GM18873 (cell line): ENCODE data around the gene FRMD4A.
"Not testable (repeated sequence)": the region's sequence is repeated elsewhere in the genome, so short reads cannot be mapped to it uniquely, and the experiment has no call there.

Experiments
- ATAC-seq: cut with Tn5 transposase; IDR thresholded peaks from one replicate; pipeline ENCODE4 v1.9.1; 2021; ENCODE audit warnings: mild to moderate bottlenecking, moderate library complexity, moderate number of reproducible peaks; ENCODE audit not compliant: unreplicated experiment, low FRiP score

The FRMD4A gene

DNA sequence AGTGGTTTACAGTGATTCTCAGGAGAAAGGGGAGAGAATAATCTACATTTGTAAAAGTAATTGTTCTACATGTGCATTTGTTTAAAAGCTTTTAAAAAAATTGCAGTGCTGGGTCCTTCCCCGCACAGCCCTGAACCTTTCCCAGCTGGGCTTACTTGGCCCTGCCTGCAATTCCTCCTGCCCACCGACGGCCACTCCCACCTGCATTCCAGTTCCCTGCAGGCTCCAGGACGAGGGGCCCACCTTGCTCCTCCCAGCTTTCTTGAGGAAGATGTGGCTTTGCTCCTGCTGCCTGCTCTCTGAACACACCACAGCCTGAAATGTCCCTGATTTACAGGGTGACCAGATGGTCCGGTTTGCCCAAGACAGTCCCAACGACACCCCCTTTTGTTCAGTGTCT, 521.3 kb downstream of the FRMD4A start:
- ATAC-seq = no peak

DNA sequence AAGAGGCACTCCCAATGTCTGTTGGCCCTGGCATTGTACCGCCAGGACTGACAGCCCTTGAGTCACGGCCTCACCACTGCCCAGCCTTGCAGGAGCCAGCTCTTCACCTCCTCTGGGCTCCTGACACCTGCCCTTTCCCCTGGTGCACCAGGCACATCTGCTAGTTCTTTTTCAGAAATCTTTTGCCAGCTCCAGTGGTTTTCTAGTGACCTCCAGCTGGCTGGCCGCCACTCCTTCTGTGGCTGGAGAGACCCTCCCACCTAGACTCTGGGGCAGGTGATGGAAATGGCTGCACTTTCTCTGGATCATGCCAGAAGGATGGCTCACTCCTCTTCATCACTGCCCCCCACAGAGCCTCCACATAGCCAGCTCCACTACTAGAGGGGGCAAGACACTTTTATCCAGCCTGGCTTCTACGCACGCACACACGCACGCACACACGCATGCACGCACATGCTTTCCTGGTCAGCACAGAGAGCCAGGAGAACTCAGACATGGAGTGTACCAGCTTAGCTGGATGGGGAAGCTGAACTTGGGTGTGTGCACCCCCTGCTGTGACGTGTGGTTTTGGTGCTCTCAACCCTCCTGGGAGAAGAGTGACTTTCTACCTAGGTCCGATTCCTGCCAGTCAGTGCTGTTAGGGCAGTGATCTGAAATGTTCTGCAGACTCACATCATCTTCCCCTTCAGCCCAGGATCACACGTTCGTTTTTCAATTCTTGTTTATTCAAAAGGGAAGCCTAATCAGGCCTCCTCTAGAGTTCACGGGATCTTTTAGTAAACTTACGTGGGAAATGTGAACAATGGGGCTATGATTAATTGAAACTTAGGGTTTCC, 522.0 kb downstream of the FRMD4A start:
- no peak for ATAC-seq

DNA sequence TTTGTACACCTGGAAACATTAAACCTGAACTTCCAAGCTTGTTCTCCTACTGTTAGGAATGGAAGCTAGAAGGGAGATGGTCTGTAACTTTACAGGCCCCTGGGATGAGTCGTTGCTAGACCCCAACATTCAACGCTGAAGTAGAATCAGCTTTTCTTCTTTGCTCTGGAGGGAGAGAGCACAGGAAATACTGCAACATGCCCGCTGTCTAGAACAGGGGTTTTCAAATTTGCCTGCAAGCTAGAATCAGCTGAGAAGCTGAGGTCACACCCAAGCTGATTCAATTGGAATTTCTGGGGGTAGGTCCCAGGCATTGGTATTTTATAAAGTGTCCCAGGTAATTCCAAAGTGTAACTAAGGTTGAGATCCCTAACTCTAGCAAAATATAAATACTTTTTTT, 524.3 kb downstream of the FRMD4A start:
- ATAC-seq = no peak

DNA sequence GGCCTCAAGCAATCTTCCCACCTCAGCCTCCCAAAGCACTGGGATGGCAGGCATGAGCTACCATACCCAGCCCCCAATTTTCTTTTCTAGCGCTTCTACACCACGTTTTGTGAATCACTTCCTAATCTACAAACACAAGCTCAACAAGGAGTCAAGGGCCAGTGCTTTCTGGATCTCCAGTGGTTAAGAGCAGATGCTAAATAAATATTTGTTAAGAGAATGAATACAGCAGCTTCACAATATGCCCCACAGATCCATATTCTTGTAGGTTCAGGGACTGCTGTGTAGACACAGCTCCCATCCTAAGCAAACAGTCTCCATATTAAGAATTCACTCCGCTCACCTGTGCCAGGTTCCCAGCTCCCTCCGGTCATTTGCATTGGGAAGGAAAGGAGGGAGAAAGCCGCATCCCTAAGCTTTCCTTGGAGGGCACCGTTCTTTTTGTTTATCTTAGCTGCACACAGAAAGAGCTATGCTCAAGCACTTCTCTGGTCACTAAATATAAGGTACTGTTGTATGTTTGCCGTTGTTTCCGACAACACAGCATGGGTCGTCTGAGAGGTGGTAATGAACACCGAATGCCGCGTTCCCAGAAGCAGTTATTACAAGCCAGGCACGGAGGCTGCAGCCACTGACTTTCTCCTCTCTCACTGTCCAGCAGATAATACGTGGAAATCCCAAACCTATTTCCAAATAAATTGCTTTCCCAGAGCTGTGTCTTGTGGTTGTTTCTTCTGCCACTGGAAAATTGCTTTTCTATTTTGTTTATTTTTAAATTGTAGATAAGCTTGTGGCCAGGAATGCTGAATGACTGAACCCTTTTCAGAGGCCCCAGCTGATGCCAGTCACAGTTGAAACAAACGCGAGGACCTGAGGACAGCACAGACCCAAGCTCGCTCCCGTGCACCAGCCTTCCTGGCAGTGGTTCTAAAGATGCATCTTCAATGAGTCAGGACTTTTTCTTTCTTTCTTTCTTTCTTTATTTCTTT, 526.9 kb downstream of the FRMD4A start:
- no peak for ATAC-seq

DNA sequence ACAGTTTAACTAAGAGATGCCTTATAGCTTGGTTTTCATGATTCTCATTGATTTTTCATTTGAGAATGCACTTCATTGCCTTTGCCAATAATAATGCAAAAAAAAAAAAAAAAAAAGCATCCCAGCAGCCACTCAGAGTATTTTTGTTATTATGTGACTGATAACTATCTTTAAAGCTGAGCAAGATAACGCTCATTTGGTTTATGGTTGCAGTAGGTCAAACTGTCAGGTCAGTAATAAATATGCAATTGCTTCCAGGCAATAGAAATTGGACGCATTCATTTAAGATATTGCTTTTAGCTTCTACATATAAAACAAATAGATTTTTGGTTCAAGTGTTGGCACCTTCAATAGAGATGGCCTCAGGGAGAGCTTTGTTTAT, 528.8 kb downstream of the FRMD4A start:
- no peak for ATAC-seq

DNA sequence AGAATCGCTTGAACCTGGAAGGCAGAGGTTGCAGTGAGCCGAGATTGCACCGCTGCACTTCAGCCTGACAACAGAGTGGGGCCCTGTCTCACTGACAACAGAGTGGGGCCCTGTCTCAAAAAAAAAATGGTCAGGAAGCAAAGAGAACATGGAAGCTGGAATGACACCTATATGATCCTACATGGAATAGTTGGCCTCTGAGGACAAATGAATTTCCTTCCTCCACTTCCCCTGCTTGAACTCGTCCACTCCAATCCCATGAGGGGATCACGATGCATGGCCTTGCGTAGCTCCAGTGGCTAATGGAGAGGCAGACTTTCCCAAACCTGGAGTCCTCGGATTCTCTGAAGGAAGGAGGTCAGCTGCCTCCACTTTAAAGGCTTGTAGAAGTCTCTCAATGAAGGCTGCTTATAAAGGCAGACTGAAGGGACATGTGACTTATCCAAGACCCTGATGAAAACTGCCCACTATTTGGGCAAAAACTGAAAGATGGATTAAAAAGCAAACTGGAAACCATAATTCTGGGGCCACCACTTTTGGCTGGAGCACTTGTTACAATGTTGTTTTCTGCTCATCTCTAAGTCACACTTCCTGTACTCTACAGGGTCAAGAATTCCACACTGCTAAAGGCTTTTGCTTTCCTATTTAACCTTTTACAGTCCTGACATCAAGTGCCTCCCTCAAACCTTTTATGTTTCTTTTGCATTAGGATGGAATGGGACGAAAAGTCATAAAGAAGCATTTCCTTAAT, 529.4 kb downstream of the FRMD4A start:
- no peak for ATAC-seq

DNA sequence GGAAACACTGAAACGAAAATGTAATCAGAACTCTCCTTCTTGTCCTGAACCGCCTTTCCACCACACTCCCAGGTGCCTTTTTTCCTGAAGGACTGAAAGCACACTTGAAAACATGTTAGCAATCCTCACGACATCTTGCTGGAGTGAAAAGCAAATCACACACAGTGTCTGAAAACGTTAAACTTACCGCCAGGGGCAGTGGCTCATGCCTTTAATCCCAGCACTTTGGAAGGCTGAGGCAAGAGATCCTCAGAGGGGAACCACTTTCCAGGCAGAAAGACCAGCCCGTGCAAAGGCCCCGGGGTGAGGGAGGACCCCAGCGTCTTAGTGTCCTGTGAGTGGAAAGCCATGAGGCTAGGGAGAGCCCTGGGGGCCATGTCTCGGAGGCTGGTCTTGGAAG, 533.6 kb downstream of the FRMD4A start:
- ATAC-seq = no peak

DNA sequence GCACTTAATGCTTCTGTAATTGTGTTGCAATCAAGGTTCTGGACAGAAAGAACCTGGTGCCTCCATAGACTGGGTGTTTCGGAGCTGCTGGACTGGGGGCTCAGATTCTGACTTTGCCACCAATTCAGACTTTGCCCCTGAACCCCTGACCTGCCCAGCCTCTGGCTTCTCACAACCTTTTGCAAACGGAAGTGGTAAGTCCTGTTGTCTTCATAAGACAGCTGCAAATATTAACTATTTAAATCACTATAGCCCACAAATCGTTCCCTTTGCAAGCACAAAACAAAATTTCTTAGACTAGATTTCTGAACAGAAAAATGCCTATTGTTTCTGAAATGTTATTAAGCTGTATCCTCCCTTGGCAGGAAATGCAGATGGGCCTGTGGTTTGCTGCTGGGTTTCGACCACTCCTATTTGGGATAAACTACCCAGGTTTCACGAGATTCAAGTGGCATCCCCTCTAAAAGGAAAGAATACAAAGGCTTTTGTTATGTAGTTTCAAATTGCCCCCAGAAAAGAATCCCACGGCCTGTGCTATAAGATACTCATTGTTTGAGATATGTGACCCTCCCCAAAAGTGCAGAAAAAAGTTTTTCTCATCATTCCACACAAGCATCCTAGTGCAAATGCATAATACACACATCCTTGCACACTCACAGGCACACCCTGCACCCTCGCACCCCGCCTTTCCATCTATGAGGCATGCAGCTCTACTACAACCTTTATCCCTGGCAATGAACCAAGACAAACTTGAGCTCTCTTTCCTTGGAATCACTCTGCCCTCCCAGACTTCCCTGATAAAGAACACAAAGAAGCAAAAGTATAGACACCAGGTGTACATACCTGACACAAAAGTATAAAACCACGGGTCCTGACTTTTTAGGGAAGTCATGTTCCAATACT, 534.8 kb downstream of the FRMD4A start:
- ATAC-seq = no peak

DNA sequence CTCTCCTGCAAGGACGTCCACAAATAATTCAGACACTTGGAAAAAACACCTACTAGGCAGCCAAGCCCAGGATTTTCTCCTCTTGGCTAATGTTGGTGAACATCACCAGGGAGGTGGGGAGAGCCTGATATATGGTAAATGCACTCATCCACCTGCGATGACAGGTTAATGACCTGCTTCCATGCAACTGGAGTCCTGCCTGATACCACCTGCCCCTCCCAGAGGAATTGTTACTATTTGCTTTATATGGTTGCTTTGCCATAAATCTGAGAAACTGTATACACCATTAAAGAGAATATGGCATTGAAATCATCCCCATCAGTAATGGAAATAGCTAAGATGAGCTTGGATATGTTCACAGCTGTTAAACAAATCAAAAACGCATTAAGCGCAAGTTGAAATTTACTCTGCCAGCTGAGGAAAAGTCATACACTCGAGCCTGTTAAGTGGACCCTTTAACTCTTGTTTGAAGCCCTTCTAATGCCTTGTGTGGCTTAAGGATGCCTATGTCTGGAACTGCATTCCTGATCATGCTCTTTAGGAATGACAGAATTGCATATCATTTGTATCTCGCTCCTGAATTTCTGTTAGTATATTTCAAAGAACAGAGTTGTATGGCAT, 535.6 kb downstream of the FRMD4A start:
- ATAC-seq = no peak

DNA sequence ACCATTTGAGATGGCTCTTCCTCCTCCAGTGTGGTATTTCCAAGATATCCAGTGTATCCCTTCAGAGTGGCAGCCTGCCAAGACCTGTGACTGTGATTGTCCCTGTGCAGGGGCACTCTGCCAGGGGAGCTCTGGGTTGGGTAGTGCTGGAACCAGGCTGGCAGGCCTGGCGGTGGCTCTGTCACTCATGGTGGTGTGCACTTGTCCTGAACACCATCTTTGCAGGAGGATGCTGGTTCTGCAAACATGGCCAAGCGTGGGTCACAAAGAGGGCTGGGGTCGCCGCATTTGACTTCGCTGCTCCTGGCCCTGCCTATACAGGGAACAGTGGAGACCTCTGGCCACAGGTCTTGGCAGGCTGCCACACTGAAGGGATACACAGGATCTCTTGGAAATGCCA, 538.7 kb downstream of the FRMD4A start:
- no peak for ATAC-seq

DNA sequence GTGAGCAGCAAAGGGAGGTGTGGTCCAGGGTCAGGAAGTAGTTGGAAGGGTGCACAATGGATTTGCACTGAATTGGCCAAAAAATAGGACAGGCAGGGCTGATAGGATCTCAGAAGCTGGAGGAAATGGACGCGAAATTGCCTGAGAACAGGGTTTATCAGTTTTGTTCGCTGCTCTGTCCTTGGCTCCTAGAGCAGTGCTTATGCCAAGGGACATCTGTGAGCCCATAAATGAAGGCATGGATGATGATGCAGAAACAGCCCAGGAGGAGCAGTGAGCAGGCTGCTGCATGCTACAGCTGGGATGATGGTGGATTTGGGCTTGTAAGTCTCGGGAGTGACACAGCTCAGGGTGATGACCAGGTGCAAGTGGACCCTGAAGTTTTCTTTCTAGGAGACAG, 539.2 kb downstream of the FRMD4A start:
- no peak for ATAC-seq

DNA sequence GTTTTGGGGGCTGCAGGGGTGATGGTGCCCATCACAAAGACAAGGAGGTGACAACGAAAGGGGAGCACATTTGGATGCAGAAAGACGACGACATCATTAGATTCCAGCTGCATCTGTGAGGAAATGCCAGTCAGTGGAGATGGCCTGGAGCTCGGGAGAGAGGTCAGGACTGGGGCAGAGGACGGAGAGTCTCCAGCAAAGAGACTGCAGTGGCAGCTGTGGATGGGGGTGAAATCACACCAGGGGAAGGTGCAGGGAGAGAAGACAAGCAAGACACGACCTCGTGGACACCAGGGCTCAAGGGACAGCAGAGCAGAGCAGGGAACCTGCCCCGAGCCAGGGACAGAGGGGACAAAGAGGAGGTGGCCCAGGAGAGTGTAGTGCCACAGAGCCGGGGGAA, 540.5 kb downstream of the FRMD4A start:
- no peak for ATAC-seq

DNA sequence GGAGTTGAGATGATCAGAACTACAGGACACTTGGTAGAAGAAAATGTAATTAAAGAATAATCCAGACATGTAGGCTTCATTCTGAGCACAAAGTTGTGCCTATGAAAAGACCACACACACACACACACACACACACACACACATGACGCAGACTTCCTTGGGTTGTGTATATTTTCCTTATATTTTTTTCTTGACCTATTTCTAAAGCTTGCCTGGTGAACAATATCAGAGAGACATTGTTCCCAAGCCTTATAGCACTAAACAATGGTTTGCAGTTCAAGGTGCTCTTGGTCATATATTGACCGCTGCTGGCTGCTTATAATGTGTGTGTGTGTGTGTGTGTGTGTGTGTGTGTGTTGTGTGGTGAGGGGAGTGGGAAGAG, 541.3 kb downstream of the FRMD4A start:
- ATAC-seq = no peak

DNA sequence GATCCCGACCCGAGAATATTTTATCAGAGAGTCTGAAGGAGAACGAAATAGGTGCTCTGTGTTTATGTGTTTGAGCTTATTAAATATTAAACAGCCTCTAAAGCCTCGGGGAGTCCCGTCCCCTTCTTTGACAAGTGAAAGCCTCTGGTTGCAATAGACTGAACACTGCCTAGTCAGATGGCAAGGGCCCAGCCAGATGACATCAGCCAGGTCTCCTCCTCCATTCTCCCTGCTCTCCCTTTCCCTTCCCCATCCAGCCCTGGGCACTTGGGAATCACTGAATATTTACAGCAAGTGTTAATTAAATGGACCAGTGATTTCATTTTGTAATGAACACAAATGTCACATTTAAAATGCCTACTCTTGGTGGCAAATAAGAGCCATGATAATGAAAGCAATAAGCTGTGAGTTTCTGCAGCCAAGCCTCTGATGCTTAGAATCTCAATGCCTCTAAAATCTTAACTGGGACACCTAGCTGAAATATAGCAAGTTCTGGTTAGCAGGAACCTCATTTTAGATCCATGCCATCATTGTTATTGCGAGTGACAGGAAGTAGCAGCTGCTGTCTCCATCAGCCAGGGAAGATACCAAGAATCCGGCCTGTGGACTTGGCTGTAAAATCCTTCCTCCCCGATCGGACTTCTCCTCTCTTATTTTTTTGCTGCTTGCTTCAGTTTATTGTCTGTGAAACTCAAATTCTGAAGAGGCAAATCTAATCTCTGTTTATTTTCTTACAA, 541.8 kb downstream of the FRMD4A start:
- ATAC-seq = no peak

DNA sequence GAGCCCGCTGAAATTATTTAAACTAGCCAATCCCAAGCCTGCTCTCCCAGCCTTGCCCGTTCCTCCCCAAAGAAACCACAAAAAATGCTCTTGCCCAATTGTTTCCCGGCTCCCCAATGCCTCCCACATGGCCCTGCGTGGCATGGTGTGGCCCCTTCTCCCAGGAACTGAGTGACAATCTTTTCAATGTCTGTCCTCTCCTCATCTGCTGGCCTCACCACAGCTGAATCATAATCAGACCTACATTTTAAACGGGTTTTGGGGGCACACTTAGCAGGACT, 542.5 kb downstream of the FRMD4A start:
- no peak for ATAC-seq

DNA sequence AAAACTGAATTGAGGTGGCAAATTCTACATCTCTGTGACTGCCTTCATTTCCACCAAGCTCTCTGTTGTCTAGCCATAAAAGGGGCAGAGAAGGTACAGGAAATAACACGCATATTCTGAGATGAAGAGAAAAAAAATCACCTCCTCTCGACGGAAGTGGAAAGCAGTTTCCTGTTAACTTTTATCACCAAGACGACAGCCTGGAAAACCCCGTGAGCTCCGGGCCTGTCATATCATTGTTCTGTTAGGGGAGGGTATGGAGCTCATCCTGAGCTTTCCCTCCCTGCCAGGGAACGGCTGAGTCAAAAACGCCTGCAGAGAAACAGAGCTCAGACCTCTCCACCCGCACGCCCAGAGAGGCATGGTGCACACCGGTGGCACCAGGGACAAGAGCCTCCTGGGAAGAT, 543.7 kb downstream of the FRMD4A start:
- peak; percentile 87 for ATAC-seq

DNA sequence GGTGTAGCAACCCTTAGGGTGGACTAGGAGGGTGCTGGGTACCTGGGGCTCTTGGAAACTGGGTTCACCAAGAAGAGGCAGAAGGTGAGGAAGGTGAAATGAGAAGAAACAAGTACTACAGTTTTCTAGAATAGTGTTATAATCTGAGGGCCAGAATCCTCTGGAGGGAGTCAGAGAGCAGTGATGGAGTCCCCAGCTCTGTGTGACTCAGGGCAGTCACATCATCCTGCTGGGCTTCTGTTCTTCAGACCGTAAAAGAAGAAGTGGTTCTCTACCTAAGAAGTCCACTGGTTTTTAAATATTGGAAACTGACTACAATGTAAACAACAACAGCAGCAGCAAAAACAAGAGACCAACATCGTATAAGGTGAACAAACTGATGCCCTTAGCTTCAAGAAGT, 546.7 kb downstream of the FRMD4A start:
- no peak for ATAC-seq

DNA sequence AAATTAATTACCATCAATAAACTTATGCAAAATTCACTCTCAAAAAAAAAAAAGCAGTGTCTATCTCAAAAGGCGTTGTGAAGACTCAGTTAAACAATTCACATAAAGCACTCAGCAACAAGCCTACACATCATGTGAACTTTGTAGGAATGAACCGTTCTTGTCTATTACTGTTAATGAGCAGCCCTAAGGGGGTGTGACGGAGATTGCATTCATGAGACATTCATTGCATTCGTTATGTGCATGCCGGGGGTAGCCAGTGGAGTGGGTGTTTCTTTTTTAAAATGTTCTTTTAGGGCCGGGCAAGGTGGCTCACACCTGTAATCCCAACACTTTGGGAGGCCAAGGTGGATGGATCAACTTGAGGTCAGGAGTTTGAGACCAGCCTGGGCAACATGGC, 551.0 kb downstream of the FRMD4A start:
- no peak for ATAC-seq

DNA sequence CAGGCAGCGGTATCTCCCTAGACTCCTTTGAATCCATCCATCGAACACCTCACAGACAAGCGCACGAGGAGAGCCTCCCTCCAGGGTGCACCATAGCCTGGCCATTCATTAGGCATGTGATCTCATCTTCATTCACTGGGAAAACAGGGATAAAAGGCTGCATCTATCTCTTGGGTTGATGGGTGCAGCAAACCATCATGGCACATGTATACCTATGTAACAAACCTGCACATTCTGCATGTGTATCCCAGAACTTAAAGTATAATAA, 552.1 kb downstream of the FRMD4A start:
- not testable (repeated sequence) for ATAC-seq
